HUES64 (cell line): ENCODE measurements around the gene GPR158.

Source experiments
- H3K27ac ChIP-seq: 2 replicates; pipeline ENCODE4 v1.7.0; 2013; ENCODE audit warnings: low read depth, low read length, inconsistent platforms
- H3K27me3 ChIP-seq: 2 replicates; pipeline ENCODE4 v1.6.1; 2013; ENCODE audit warnings: mild to moderate bottlenecking, low read length; ENCODE audit not compliant: insufficient read depth
- H3K36me3 ChIP-seq: 2 replicates; pipeline ENCODE4 v1.6.1; 2013; ENCODE audit warnings: mild to moderate bottlenecking, low read length; ENCODE audit not compliant: insufficient read depth
- H3K4me1 ChIP-seq: 2 replicates; pipeline ENCODE4 v1.6.1; 2013; ENCODE audit warnings: mild to moderate bottlenecking, low read length, moderate library complexity; ENCODE audit not compliant: insufficient read depth
- H3K4me3 ChIP-seq: 2 replicates; pipeline ENCODE4 v1.5.1; 2013; ENCODE audit warnings: mild to moderate bottlenecking, low read length, moderate library complexity
- H3K9ac ChIP-seq: 2 replicates; pipeline ENCODE4 v1.6.1; 2013; ENCODE audit warnings: mild to moderate bottlenecking, low read depth, low read length
- H3K9me3 ChIP-seq: 2 replicates; pipeline ENCODE4 v1.6.1; 2013; ENCODE audit warnings: low read depth, low read length; ENCODE audit not compliant: insufficient read depth
- WGBS: fragments of 150-250, 120-280 bp; methylation state at CpG from one replicate; pipeline ENCODE4 v1.1.7; 2013; ENCODE audit warnings: missing lambda C conversion rate; 5-methylcytosine and 5-hydroxymethylcytosine counted together

The GPR158 gene

DNA sequence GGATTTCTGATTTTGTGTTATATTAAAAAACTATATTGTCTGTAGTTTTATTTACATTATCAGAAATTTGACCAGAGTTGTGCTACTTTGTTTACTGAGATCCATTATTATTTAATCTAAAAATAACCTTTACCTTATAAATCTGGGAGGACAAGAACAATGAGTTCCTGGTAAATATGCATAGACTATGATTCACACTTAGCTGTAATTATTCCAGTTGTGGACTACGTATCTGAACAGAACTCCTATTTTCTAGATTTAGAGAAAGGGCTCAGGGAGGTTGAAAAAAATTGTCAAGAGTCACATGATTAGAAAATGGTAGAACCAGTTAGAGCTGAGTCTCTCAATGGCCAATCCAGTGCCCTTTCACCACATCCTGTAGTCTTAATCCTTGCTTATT, 4.2 kb upstream of the GPR158 start:
- WGBS, result 90% methylated on average over 1 of the region's 1 CpG

DNA sequence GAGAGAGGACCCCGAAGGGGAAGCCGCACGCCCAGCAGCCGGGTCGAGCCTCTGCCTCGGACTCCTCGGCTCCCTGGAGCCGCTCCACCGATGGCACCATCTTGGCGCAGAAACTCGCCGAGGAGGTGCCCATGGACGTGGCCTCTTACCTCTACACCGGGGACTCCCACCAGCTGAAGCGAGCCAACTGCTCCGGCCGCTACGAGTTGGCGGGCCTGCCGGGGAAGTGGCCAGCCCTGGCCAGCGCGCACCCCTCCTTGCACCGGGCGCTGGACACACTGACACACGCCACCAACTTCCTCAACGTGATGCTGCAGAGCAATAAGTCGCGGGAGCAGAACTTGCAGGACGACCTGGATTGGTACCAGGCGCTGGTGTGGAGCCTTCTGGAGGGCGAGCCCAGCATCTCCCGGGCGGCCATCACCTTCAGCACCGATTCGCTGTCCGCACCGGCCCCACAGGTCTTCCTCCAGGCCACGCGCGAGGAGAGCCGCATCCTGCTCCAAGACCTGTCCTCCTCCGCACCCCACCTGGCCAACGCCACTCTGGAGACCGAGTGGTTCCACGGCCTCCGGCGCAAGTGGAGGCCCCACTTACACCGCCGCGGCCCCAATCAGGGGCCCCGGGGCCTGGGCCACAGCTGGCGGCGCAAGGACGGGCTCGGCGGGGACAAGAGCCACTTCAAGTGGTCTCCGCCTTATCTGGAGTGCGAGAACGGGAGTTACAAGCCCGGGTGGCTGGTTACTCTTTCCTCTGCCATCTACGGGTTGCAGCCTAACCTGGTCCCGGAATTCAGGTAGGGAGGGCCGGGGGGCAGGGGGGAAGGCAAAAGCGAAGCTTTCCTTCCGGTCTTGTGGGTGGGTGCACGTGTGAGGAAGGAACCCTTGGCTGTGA, 973 bp downstream of the GPR158 start:
- Histone ChIP-seq H3K4me1 (peaks cover 9% of the 10 kb centered on the region; the same call in 1 of the 2 replicates), H3K4me3 (peak overlapping the region; percentile 77), H3K27me3 (peaks cover 58% of the 10 kb centered on the region), H3K9ac (peak overlapping the region; percentile 38; the same call in 1 of the 2 replicates), H3K36me3 (no peaks in the 10 kb centered on the region), H3K27ac (no peak overlapping the region), H3K9me3 (no peaks in the 10 kb centered on the region)
- 1% methylated on average over 66 of the region's 66 CpGs for WGBS

More for the DNA sequence above, 4.2 kb upstream of the GPR158 start:
- H3K27me3 ChIP-seq, result peaks cover 27% of the 10 kb centered on the region
- H3K9me3 ChIP-seq, result no peaks in the 10 kb centered on the region
- H3K4me3 ChIP-seq, result no peak overlapping the region
- peaks cover 7% of the 10 kb centered on the region; the same call in 1 of the 2 replicates for H3K4me1 ChIP-seq
- H3K36me3 ChIP-seq, result no peaks in the 10 kb centered on the region
- no peak overlapping the region for H3K9ac ChIP-seq
- no peak overlapping the region for H3K27ac ChIP-seq

DNA sequence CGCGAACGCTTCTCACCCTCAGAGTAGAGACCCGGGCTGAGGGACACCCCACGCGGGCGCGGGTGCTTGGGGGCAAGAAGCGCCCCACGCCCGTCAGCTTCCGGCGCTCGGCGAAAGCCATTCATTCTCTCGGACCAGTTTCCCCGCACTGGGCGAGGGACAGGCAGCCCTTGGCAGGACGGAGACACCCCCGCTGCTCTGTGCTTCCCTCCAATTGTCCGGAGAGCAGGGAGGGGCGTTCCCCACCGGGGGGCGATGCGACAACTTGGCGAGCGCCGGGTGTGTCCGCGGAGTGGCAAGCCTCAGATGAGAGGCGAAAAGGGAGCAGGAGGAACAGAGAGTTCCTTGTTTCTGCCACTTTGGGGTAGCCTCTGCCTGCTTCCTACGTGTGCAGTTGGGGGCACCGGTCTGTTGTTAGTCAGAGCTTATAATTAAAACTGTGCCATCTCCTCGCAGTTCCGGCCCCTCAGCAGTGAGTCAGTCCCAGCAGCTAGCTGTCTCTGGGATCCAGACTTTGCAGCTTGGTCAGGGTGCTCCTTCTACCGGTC, 1.7 kb downstream of the GPR158 start:
- peaks cover 58% of the 10 kb centered on the region for H3K27me3 ChIP-seq
- no peaks in the 10 kb centered on the region for H3K36me3 ChIP-seq
- no peak overlapping the region for H3K27ac ChIP-seq
- peak overlapping the region; percentile 77 for H3K4me3 ChIP-seq
- H3K9me3 ChIP-seq, result no peaks in the 10 kb centered on the region
- H3K4me1 ChIP-seq, result peaks cover 9% of the 10 kb centered on the region; the same call in 1 of the 2 replicates
- H3K9ac ChIP-seq, result peak overlapping the region; percentile 38; the same call in 1 of the 2 replicates
- WGBS, result 1% methylated on average over 36 of the region's 36 CpGs

DNA sequence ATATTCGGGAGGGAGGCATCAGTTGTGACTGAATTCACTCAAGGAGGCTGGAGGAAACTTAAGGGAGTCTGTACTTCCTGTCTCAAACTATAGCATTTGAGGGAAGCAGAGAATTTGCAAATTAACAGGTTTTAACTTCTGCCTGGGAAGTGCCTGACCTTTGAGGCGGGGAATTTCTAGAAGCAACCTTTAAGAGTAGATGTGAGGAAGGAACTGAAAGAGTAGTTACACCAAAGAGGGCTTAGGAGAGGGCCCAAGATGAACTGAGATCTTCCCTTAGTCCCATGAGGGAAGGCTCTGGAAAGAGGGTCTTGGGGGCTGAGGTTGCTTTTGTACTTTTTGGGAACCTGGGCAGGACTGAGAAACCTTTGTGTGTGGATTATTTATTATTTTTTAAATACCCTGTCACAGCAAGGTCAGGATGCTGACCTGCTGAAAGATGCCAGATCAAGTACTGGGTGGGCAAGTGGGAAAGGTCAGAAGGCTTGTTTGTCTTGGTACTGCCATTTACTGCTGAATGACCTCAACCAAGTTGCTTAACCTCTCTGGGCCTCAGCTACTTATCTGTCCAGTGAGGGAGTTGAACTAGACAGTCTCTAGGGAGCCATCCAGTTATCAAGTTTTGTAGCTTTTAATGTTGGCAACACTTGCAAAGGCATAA, 2.4 kb downstream of the GPR158 start:
- H3K4me1 ChIP-seq, result peaks cover 9% of the 10 kb centered on the region; the same call in 1 of the 2 replicates
- no peaks in the 10 kb centered on the region for H3K36me3 ChIP-seq
- H3K27me3 ChIP-seq, result peaks cover 58% of the 10 kb centered on the region
- 40% methylated on average over 2 of the region's 2 CpGs for WGBS
- no peak overlapping the region for H3K27ac ChIP-seq
- no peaks in the 10 kb centered on the region for H3K9me3 ChIP-seq
- no peak overlapping the region for H3K9ac ChIP-seq
- H3K4me3 ChIP-seq, result peak overlapping the region; percentile 77

DNA sequence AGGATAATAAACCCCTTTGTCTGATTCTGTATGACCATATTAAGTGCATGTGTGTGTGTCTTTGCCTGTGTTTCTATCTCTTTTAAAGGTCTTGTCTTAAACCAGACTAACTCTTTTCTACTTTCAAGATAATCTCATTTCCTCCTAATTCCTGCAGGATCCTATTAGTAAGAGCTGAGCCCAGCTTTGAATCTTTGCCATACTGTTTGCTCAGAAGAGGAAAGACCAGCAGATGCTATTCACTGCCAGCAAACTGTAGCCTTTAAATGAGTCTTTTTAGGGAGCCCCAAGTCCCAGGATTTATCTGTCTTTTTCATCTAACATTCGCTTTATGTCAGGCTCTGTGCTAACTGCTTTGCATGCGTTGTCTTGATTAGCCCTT, 2.9 kb downstream of the GPR158 start:
- H3K9me3 ChIP-seq, result no peaks in the 10 kb centered on the region
- no peak overlapping the region for H3K9ac ChIP-seq
- H3K27ac ChIP-seq, result no peak overlapping the region
- H3K4me1 ChIP-seq, result peaks cover 9% of the 10 kb centered on the region; the same call in 1 of the 2 replicates
- WGBS, result 100% methylated on average over 1 of the region's 2 CpGs
- H3K4me3 ChIP-seq, result no peak overlapping the region
- peaks cover 55% of the 10 kb centered on the region for H3K27me3 ChIP-seq
- H3K36me3 ChIP-seq, result no peaks in the 10 kb centered on the region

DNA sequence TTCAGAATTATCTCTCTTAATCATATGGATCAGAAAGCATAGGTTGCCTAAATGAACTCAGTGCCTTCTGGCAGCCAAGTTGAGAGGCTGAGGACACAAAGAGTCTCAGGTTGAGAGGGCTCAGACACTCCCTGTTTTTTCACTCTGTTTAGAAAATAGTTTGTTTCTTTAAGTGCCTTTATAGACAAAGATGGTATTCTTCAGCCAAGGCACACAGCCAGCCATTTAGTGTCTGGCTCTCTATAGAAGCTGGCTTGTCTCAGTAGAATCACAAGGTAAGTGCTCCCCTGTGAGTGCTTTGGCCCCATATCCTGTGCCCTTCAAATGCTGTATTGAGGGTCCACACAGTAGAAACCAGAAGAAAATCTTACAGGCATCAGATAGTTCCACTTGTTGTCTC, 3.6 kb downstream of the GPR158 start:
- no peak overlapping the region for H3K27ac ChIP-seq
- H3K9me3 ChIP-seq, result no peaks in the 10 kb centered on the region
- no peak overlapping the region for H3K4me3 ChIP-seq
- no peaks in the 10 kb centered on the region for H3K36me3 ChIP-seq
- H3K9ac ChIP-seq, result no peak overlapping the region
- peaks cover 48% of the 10 kb centered on the region for H3K27me3 ChIP-seq
- peaks cover 9% of the 10 kb centered on the region; the same call in 1 of the 2 replicates for H3K4me1 ChIP-seq

DNA sequence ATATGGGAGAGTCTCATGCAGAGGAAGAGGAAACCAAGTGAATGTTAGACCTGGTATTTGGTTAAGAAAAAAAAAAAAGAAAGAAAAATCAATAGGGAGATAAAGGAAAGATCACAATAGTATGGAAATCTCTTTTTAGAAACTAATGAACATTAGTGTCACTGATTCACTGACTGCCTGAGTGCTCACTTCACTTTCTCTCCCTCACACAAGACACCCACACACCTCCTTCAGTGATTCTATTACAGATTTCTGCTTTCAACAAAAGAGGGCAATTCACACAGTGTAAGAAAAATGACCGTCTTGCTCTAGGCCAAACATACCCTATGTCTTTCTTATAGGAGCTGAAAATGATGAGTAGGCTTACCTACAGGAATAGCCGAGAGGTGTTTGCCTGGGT, 6.0 kb downstream of the GPR158 start:
- Histone ChIP-seq H3K27ac (no peak overlapping the region), H3K4me3 (no peak overlapping the region), H3K4me1 (peaks cover 5% of the 10 kb centered on the region; the same call in 1 of the 2 replicates), H3K9me3 (no peaks in the 10 kb centered on the region), H3K27me3 (peaks cover 30% of the 10 kb centered on the region), H3K36me3 (no peaks in the 10 kb centered on the region), H3K9ac (no peak overlapping the region)
- 80% methylated on average over 2 of the region's 2 CpGs for WGBS

DNA sequence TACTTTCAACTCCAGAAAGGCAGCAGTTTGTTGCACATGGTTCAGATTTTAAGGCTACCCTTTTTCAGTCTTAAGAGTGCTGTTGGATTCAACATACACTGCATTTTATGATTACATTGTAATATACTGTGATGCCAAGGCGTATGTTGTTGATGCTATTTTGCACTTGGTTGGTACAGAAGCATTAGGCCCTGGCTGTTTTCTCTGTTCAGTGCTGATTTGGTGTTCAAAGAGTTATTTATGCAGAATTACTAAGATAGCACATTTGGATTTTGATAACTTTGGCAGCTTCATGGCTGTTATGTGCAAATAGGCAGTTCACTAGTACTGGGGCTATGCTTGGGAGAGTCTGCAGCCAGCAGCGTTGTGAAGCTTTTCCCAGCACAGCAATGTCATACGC, 7.8 kb downstream of the GPR158 start:
- Histone ChIP-seq H3K9me3 (no peaks in the 10 kb centered on the region), H3K36me3 (no peaks in the 10 kb centered on the region), H3K27ac (no peak overlapping the region), H3K27me3 (peaks cover 11% of the 10 kb centered on the region), H3K4me3 (no peak overlapping the region), H3K4me1 (no peaks in the 10 kb centered on the region), H3K9ac (no peak overlapping the region)
- 92% methylated on average over 3 of the region's 3 CpGs for WGBS

DNA sequence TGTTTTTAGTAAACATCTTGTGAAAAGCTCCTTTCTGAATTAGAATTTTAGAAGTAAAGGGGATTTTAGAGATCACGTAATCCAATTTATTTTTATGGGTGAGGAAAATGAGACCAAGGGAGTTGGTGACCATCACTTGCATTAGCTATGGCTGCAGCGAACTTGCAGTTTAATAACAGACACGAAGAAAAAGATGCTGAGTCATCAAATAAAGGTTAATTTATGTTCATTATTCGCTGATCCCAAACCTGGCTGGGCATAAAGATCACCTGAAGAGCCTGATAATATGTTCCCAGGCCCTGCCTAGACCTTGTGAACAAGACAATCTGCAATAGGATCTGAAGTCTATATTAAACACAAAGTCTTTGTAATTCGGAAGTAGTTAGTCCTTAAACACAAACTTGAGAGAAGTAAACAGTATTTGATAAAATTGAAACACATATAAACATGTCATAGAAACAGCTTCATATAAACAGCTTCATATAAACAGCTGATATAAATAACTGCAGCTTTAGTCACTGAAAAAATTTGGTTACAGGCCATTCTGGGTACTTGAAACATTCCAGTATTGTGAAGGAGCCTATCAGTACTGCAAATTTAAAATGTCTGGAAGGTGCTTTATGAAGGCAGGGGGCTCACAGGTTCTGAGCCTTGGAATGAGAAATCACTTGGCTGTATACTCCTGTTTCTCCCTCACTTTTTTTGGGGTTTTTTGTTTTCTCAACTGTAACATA, 16.5 kb downstream of the GPR158 start:
- 94% methylated on average over 4 of the region's 5 CpGs for WGBS
- no peaks in the 10 kb centered on the region for H3K4me1 ChIP-seq

DNA sequence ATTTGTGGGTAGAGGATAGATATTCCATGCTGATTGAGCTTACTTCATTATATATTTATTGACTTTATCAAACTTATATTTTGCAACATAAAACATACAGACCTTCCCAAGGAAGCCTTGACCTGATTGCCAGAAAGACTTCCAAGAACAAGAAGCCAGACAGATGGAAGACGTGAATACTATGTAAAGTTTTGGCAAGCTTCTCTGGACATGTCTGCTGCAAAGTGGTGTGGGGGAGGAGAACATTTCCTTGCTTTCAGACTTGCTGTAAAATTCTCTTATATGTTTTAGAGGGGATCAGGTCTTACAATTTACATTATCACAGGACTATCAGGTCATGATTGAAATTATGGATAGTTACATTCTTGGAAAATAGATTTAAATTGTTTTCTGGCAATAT, 23.4 kb downstream of the GPR158 start:
- 70% methylated on average over 1 of the region's 1 CpG for WGBS
- Histone ChIP-seq H3K27ac (no peak overlapping the region), H3K36me3 (no peaks in the 10 kb centered on the region), H3K9me3 (no peaks in the 10 kb centered on the region), H3K27me3 (no peaks in the 10 kb centered on the region), H3K9ac (no peak overlapping the region), H3K4me3 (no peak overlapping the region), H3K4me1 (no peaks in the 10 kb centered on the region)

More for the DNA sequence above, 16.5 kb downstream of the GPR158 start:
- Histone ChIP-seq H3K27ac (no peak overlapping the region), H3K4me3 (no peak overlapping the region), H3K9ac (no peak overlapping the region), H3K9me3 (no peaks in the 10 kb centered on the region), H3K27me3 (no peaks in the 10 kb centered on the region), H3K36me3 (no peaks in the 10 kb centered on the region)
